ENCODE data around the gene CYTH1.

Gene CYTH1

GRCh38 chr17:78725448-78726021 lies 56.5 kb downstream of the CYTH1 start:
- in situ Hi-C loops (cut with MboI; ENCODE audit: low pct_unique_long_range_greater_than_20kb, low sequenced_read_pairs): no loop called here
- peak; percentile 83 for DNase-seq

DNA sequence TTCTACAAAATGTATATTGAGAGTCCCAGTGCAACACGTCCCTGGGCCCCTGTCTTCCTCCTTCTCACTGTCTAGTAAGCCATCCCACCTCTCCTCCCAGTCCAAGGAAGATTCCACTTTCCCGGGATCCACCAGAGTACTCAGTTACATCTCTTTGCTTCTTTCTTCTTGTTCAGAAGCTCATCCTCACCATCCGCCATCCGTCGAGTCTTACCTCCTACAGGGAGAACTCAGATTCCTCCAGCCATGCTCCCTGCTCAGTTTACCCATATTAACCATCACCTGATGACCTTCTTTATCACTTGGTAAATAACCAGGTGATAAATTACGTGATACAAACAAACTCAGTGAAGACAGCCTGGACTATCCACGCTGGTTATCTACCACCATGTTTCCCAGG lies 57.1 kb downstream of the CYTH1 start:
- DNase-seq: no peak
- in situ Hi-C loops (cut with MboI; ENCODE audit: low pct_unique_long_range_greater_than_20kb, low sequenced_read_pairs): loop anchor here (25.0 kb wide), 1 partner anchor 238 kb away; no protein-coding TSS in a partner anchor

GRCh38 chr17:78724544-78724943 lies 57.5 kb downstream of the CYTH1 start:
- no peak for DNase-seq

GRCh38 chr17:78723957-78724356 lies 58.1 kb downstream of the CYTH1 start:
- DNase-seq: no peak
- in situ Hi-C loops (cut with MboI; ENCODE audit: low pct_unique_long_range_greater_than_20kb, low sequenced_read_pairs): loop anchor here (25.0 kb wide), 1 partner anchor 237 kb away; no protein-coding TSS in a partner anchor

More at GRCh38 chr17:78724544-78724943, 57.5 kb downstream of the CYTH1 start:
- in situ Hi-C loops (cut with MboI; ENCODE audit: low pct_unique_long_range_greater_than_20kb, low sequenced_read_pairs): loop anchor here (25.0 kb wide), 1 partner anchor 237 kb away; no protein-coding TSS in a partner anchor

DNA sequence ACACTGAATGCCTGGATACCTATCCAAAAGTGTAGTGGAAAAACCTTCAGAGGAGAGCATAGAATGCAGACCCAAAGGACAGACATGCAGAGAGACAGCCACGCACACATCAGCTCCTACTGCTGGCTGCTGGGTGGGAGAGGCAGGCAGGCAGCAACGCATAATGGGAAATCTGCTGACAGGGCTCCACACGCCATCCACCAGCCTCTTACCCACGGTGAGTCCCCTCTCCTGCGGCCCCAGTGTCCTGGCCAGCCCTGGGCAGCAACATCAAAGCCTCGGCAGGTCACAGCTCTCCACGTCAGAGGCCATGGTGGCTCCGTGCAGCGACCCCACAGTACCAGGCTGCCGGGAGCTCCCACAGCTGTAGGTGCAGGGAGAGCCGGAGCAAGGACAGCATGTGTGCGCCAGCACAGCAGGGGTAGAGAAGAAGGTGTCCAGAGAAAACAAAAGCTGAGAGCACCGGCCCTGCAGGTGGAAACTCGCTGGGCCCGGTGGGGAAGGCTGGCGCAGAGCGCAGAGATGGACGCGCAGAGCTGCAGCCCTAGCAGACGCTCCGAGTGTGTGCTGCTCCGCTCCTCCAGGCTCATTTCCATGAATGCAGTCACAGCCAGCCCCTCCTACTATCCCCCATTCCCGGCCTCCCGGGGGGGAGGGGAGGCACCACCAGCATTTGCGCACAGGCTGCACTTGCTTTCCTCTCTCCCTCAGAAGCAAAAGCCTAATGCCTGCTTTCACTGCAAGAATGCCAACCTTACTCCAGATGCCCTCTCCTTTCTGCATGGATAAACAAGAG lies 58.9 kb downstream of the CYTH1 start:
- no peak for DNase-seq
- in situ Hi-C loops (cut with MboI; ENCODE audit: low pct_unique_long_range_greater_than_20kb, low sequenced_read_pairs): loop anchor here (25.0 kb wide), 1 partner anchor 236 kb away; no protein-coding TSS in a partner anchor

DNA sequence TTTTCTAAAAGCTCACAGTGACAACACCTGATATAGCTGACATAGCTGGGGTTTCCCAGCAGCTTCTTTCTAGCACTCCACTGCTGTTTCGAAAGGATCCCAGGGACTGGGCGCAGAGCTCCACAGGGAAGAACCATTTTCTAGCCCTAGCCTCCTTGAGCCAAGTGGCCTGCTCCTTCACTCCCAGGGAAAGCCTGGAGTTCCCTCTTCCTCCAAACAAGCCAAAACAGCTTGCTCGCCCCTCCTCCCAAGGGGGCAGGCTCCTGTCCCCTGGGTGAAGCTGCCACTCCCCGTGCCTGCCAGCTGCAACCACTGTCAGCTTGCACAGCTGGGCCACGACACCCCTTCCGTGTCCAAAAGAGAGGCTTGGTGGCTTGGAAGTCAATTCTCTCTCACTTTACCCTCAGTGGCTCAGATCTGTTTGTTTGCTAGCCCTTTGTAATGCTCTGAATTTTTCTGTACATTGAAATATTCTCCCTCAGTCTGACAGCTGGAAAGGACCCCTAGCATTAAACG lies 59.8 kb downstream of the CYTH1 start:
- in situ Hi-C loops (cut with MboI; ENCODE audit: low pct_unique_long_range_greater_than_20kb, low sequenced_read_pairs): loop anchor here (25.0 kb wide), 1 partner anchor 235 kb away; no protein-coding TSS in a partner anchor
- no peak for DNase-seq

DNA sequence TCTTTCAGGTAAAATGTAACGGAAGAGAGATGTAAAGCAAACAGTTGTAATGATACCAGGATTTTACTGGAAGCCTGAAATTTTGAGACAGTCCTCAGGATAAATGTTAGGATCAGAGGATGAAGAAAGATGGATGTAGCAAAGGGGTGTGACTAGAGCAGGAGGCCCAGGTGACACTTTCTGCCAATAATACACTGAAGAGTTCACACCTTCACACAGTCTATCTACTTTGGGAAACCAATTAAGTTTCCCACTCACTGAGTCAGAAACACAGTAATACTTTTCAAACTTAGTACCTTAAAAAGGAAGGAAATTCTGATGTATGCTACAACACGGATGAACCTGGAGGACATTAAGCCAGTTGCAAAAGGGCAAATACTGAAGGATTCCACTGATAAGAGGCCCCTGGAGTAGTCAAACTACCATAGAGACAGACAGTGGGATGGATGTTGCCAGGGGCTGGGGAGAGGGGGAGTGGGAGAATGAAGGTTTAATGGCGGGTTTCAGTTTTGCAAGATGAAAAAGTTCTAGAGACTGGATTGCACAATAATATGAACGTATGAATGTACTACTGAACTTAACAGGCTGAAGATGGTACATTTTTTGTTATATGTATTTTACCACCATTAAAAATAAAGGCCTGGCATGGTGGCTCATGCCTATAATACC lies 62.3 kb downstream of the CYTH1 start:
- in situ Hi-C loops (cut with MboI; ENCODE audit: low pct_unique_long_range_greater_than_20kb, low sequenced_read_pairs): loop anchor here (25.0 kb wide), 1 partner anchor 232 kb away; no protein-coding TSS in a partner anchor
- DNase-seq: no peak

DNA sequence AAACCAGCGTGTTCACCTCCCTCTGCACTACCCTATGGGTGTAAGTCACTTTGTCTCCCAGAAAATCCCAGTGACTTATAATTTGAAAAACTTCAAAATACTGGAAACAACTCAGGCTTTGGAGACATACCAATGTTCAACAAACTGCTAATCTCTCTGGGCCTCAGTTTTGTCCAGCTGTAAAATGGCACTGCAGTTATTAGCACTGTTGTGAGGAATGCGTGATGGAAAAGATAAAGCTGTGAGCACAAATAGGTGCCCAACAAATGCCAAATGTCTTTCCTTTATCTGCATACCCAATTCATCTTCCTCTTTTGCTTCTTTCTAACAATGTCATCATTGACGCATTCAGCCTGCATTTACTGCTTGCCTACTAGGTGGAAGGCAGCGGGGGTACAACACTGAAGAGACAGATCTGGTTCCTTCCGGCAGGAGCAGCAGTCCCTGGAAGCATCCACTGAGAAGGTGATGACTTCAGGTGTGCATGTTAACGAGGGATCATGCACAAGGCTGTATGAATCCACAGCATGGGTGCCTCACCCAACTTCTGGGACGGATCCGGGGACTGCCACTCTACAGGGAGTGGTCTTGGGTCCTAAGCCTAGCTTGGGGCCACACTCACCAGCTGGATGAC lies 63.4 kb downstream of the CYTH1 start:
- no peak for DNase-seq
- in situ Hi-C loops (cut with MboI; ENCODE audit: low pct_unique_long_range_greater_than_20kb, low sequenced_read_pairs): loop anchor here (25.0 kb wide), 1 partner anchor 231 kb away; no protein-coding TSS in a partner anchor

GRCh38 chr17:78717431-78717980 lies 64.6 kb downstream of the CYTH1 start:
- in situ Hi-C loops (cut with MboI; ENCODE audit: low pct_unique_long_range_greater_than_20kb, low sequenced_read_pairs): loop anchor here (25.0 kb wide), 1 partner anchor 230 kb away; no protein-coding TSS in a partner anchor
- DNase-seq: no peak

DNA sequence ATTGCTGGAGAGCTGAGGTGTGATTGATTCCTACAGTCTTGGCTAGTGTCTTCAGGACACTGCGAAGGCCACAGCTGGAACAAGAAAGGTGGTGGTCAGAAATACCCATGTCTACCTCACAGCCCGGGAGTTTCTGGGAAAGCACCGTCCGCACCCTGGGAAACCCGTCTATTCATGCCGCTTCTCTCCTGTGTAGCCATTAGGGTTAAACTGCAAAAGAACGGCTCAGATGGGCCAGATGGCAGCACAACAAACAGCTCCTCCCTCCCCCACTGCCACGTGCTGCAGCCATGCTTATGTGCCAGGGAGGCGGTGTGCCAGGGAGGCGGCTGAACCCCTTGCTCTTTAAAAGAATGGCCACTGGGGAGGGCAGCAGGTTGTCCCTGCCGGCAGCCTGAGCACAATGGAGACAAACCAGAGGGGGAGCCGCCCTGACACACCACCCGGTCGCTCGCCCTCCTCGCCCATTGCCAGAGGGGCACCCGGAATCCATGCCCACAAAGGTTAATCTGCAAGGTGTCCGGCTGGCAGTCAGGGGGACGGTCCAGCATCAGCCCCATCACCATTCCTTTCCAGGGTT lies 65.2 kb downstream of the CYTH1 start:
- no peak for DNase-seq
- in situ Hi-C loops (cut with MboI; ENCODE audit: low pct_unique_long_range_greater_than_20kb, low sequenced_read_pairs): loop anchor here (25.0 kb wide), 1 partner anchor 230 kb away; no protein-coding TSS in a partner anchor

DNA sequence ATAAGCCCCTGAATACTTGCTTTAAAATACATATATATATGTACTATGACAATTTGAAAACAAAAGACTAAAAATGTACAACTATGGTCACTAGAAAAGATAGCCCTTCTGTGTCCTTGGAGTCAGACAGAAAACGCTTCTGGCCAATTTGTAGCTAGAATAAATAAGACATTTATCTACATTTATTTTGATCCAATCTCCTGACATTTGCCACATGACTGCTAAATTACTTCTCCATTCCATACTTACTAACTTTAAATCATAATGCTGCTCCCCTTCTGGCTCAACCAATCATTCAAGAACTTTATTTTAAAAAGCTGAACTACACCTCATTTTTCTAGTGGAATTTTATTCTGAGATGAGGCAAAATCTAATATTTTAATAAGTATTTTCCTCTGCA lies 65.8 kb downstream of the CYTH1 start:
- no peak for DNase-seq
- in situ Hi-C loops (cut with MboI; ENCODE audit: low pct_unique_long_range_greater_than_20kb, low sequenced_read_pairs): loop anchor here (25.0 kb wide), 1 partner anchor 229 kb away; no protein-coding TSS in a partner anchor

GRCh38 chr17:78715876-78716275 lies 66.2 kb downstream of the CYTH1 start:
- DNase-seq: no peak
- in situ Hi-C loops (cut with MboI; ENCODE audit: low pct_unique_long_range_greater_than_20kb, low sequenced_read_pairs): loop anchor here (25.0 kb wide), 1 partner anchor 229 kb away; no protein-coding TSS in a partner anchor

GRCh38 chr17:78715000-78715771 lies 66.9 kb downstream of the CYTH1 start:
- no peak for DNase-seq
- in situ Hi-C loops (cut with MboI; ENCODE audit: low pct_unique_long_range_greater_than_20kb, low sequenced_read_pairs): loop anchor here (25.0 kb wide), 1 partner anchor 228 kb away; no protein-coding TSS in a partner anchor

DNA sequence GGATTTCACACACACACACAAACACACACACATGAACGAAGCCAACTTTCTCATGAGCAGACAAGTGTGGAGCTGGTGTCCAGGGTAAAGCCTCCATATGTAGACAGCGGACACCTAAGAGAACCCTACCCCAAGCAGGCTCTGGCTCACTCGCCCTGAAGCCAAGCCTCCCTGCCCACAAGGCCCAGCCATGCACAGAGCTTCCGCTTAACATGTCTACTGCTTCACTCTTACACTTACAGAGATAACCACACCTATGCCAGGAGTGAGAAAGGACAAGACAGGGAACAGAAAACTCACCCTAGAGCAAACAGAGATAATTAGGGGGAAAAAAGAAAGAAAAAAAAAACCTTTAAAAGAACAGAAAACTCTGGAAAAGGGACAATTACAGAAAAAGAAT lies 67.5 kb downstream of the CYTH1 start:
- in situ Hi-C loops (cut with MboI; ENCODE audit: low pct_unique_long_range_greater_than_20kb, low sequenced_read_pairs): loop anchor here (25.0 kb wide), 1 partner anchor 227 kb away; no protein-coding TSS in a partner anchor
- DNase-seq: no peak

GRCh38 chr17:78712043-78712442 lies 70.0 kb downstream of the CYTH1 start:
- in situ Hi-C loops (cut with MboI; ENCODE audit: low pct_unique_long_range_greater_than_20kb, low sequenced_read_pairs): loop anchor here (25.0 kb wide), 1 partner anchor 225 kb away; no protein-coding TSS in a partner anchor
- no peak for DNase-seq

GRCh38 chr17:78710607-78711006 lies 71.5 kb downstream of the CYTH1 start:
- DNase-seq: no peak
- in situ Hi-C loops (cut with MboI; ENCODE audit: low pct_unique_long_range_greater_than_20kb, low sequenced_read_pairs): loop anchor here (25.0 kb wide), 1 partner anchor 223 kb away; no protein-coding TSS in a partner anchor

DNA sequence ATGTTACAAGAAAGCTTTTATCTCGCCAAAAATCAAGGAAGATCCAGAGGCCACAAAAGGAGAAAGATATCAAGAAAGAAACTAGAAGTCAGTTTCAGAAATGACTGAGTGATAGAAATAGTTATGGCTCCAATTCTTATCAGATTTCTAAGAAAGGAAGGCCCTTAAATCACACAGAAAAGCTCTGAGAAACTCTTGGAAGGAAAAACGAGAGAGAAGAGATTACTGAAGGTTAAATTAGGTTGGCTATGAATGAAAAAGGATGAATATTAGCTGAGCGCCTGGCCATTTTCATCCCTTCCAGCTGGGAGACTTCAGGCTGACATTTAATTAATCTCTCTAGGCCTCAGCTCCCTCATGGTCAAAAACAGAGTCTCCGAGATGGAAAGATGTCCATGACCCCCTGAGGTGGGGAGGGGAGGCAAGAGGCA lies 72.3 kb downstream of the CYTH1 start:
- in situ Hi-C loops (cut with MboI; ENCODE audit: low pct_unique_long_range_greater_than_20kb, low sequenced_read_pairs): loop anchor here (25.0 kb wide), 1 partner anchor 222 kb away; no protein-coding TSS in a partner anchor
- no peak for DNase-seq

Data from KBM-7 (cell line).